Measurements from ENCODE around the gene SLC49A3. TPM values are rescaled to one million over a fixed set of nuclear protein-coding genes. Genes with fewer than 3 reads are reported as not detected.
"Not testable (repeated sequence)": the region's sequence is repeated elsewhere in the genome, so short reads cannot be mapped to it uniquely, and the experiment has no call there.

SLC49A3 gene
- total RNA-seq, 1 donor, result 5.6 TPM

DNA sequence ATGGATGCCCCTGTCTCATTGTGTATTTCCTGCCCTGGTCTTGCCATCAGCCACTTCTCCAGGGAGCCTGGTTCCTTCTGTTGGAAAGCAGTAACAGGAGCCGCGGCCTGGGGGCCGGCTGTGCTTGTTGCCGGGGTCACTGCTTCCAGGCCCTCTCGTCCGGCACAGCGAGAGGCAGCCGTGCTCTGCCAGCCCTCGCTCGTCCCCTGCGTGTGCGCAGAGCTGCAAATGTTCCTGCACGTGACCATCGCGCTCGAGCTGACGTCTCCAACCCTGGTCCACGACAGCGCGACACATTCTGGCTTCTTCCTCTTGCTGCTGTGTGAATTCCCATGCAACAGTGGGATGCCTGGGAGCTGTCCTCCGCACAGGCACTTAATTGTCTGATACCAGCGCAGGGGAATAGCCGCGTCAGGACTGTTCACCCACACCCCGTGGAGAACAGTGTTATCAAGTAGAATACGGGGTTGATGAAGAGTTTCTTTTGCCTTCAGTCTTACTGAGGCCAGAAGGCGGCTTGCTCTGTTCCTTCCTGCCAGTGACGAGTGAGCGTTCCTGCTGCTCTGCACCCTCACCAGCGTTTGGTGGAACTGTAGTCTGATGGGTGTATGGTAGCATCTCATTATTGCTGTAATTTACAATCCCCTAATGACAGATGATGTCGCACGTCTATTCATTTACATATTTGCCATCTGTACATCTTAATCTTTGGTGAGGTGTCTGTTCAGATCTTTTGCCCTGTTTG, 51.2 kb downstream of the SLC49A3 start:
- no peak for DNase-seq (ENCODE audit: low read depth)
- TF ChIP-seq, protein P1, sequence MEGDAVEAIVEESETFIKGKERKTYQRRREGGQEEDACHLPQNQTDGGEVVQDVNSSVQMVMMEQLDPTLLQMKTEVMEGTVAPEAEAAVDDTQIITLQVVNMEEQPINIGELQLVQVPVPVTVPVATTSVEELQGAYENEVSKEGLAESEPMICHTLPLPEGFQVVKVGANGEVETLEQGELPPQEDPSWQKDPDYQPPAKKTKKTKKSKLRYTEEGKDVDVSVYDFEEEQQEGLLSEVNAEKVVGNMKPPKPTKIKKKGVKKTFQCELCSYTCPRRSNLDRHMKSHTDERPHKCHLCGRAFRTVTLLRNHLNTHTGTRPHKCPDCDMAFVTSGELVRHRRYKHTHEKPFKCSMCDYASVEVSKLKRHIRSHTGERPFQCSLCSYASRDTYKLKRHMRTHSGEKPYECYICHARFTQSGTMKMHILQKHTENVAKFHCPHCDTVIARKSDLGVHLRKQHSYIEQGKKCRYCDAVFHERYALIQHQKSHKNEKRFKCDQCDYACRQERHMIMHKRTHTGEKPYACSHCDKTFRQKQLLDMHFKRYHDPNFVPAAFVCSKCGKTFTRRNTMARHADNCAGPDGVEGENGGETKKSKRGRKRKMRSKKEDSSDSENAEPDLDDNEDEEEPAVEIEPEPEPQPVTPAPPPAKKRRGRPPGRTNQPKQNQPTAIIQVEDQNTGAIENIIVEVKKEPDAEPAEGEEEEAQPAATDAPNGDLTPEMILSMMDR (IDR thresholded peaks at IDR 0.05; ENCODE audit: insufficient read depth, low read length), result no peak
- no peak overlapping the region for H3K4me3 ChIP-seq (ENCODE audit: low read depth, low read length)

DNA sequence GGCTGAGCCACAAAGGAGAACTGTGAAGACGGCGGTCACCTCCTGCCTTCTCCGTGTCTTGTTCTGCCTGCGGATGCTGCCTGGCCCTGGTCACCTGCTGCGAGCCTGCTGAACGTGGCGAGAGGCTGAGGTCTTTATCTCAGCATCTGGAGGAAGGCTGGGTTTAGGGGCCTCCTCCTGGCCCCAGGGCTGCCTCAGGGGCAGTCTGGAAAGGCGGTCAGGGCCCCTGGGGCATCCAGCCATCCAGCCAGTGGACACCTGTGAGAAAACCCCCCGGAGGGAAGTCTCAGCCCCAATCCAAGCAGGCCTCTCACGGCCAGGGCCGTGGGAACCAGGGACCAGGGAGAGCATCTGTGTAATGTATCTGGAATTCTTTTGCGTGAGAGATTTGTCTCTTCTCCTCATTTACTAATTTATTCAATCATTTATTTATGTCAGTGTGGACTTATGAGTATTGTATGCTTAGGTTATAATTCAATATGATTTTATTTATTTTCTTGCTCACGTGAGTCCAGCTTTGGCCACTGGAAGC, 52.3 kb downstream of the SLC49A3 start:
- no peak overlapping the region for H3K4me3 ChIP-seq (ENCODE audit: low read depth, low read length)
- TF ChIP-seq, protein P1 (IDR thresholded peaks at IDR 0.05; ENCODE audit: insufficient read depth, low read length), result no peak
- no peak for DNase-seq (ENCODE audit: low read depth)

DNA sequence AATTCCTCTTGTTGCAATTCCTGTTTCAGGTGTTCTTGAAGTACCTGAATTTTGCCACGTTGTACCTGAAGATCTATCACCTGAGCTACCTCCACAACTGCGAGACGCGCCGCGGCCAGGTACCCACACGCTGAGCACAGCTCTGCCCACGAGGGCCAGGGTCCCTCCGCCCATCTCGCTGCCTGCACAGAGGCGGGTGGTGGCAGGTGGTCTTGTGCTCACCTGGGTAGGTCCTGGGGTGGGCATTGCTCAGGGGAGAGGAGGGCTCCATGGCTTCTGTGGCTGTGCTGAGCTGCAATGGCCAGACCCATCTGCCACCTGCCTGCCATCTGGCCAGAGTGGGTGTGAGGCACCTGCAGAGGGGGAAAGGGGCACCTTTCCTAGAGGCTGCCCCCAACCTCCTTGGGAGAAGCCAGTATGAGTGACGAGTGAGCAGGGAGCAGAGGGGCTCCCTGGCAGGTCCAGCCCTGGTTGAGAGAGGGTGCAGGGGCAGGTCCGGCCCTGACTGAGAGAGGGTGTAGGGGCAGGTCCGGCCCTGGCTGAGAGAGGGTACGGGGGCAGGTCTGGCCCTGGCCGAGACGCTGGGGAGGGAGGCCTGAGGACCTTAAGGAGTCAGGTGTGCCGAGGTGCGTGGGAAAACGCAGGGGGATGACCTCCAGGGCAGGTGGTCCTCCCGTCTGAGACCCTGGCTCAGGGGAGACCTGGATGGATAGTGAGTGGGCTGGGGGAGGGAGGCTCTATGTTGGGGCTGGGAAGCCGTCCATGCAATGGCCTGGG, 52.9 kb downstream of the SLC49A3 start:
- H3K4me3 ChIP-seq (ENCODE audit: low read depth, low read length), result no peak overlapping the region
- TF ChIP-seq, protein P1 (IDR thresholded peaks at IDR 0.05; ENCODE audit: insufficient read depth, low read length), result no peak
- DNase-seq (ENCODE audit: low read depth), result no peak

DNA sequence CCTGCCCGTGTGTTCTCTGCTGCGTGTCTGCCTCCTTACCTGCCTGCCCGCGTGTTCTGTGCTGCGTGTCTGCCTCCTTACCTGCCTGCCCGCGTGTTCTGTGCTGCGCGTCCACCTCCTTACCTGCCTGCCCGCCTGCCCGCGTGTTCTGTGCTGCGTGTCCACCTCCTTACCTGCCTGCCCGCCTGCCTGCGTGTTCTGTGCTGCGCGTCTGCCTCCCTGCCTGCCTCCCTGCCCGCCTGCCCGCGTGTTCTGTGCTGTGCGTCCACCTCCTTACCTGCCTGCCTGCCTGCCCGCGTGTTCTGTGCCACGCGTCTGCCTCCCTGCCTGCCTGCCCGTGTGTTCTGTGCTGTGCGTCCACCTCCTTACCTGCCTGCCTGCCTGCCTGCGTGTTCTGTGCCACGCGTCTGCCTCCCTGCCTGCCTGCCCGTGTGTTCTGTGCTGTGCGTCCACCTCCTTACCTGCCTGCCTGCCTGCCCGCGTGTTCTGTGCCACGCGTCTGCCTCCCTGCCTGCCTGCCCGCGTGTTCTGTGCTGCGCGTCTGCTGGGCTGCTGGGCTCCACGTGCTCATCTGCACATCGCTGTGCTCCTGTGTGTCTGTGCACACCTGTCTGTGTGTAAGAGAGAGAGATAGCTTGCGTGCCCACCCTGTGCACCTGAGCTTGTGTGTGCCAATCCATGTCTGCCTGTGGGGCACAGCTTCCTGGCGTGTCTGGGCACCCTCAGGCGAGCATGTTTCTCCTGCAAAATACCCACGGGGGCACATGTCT, 53.7 kb downstream of the SLC49A3 start:
- not testable (repeated sequence) for DNase-seq (ENCODE audit: low read depth)

DNA sequence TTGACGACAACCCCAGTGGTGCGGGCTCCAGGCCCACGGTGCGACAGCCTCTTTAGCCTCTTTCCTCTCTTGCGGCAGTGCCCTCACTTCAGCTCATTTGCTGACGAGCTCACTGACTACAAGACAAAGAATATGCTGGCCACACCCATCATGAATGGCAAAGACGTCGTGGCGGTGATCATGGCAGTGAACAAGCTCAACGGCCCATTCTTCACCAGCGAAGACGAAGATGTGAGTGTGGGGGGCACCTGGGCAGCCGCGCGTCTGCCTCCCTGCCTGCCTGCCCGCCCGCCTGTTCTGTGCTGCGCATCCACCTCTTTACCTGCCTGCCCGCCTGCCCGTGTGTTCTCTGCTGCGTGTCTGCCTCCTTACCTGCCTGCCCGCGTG, 54.4 kb downstream of the SLC49A3 start:
- TF ChIP-seq, protein P1 (IDR thresholded peaks at IDR 0.05; ENCODE audit: insufficient read depth, low read length), result no peak
- no peak for DNase-seq (ENCODE audit: low read depth)
- no peak overlapping the region for H3K4me3 ChIP-seq (ENCODE audit: low read depth, low read length)

More for the DNA sequence above, 53.7 kb downstream of the SLC49A3 start:
- H3K4me3 ChIP-seq (ENCODE audit: low read depth, low read length), result not testable (repeated sequence)

DNA sequence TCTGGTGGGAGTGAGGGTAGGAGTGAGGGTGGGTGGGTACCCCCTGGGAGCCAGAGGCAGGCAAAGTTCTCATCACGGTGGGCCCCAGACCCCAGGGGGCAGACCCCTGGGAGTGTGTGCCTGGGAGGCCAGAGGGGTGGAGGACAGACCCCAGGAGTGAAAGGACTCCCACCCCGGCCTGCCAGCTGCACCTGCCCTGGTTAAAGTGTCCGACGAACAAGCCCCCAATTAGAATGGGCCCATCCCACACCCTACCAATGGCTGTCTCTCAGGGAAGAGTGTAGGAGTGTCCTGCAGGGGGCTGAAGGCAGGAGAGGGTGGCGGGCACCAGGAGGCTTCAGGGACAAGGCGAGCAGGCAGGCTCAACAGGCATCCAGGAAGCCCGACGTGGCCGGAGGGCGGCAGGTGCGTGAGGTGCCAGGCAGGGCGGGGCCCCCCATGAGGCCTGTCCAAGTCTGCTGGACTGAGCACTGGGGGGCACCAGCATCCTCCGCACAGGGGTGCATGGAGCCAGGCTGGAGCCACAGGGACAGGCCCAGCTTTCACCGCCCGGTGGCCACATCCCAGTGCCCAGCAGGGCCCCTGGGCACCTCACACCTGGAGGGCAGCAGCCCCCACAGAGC, 54.9 kb downstream of the SLC49A3 start:
- no peak overlapping the region for H3K4me3 ChIP-seq (ENCODE audit: low read depth, low read length)
- TF ChIP-seq, protein P1 (IDR thresholded peaks at IDR 0.05; ENCODE audit: insufficient read depth, low read length), result no peak
- DNase-seq (ENCODE audit: low read depth), result no peak
